Left hindlimb (tissue), 1 donor: ENCODE measurements around the gene PIGZ.

Experiments used
- DNase-seq: peaks from one replicate; pipeline ENCODE4 v3.0.0-alpha.2; 2018

PIGZ gene

GRCh38 chr3:197001106-197001971 lies 32.7 kb upstream of the PIGZ start:
- peak; percentile 30 for DNase-seq

- DNase-seq = peak; percentile 20
These were observed 31.6 kb upstream of the PIGZ start for GRCh38 chr3:197000211-197000610.

GRCh38 chr3:196998966-196999760 lies 30.5 kb upstream of the PIGZ start:
- DNase-seq = peak; percentile 23

- DNase-seq = peak; percentile 6
These were observed 28.7 kb upstream of the PIGZ start for GRCh38 chr3:196997311-196997710.

GRCh38 chr3:196996454-196997265 lies 28.0 kb upstream of the PIGZ start:
- peak; percentile 28 for DNase-seq

- peak; percentile 9 for DNase-seq
These were observed 27.2 kb upstream of the PIGZ start for GRCh38 chr3:196995646-196996355.

- DNase-seq = peak; percentile 5
These were observed 26.4 kb upstream of the PIGZ start for GRCh38 chr3:196995027-196995426.

- DNase-seq = no peak
These were observed 25.4 kb upstream of the PIGZ start for GRCh38 chr3:196994056-196994455.

GRCh38 chr3:196992461-196993065 lies 23.9 kb upstream of the PIGZ start:
- DNase-seq = peak; percentile 18

- peak; percentile 9 for DNase-seq
These were observed 23.2 kb upstream of the PIGZ start for GRCh38 chr3:196991581-196992460.

- DNase-seq = peak; percentile 8
These were observed 22.0 kb upstream of the PIGZ start for GRCh38 chr3:196990601-196991007.

GRCh38 chr3:196989721-196990262 lies 21.2 kb upstream of the PIGZ start:
- DNase-seq = peak; percentile 15

GRCh38 chr3:196988241-196989029 lies 19.8 kb upstream of the PIGZ start:
- DNase-seq = no peak

GRCh38 chr3:196987022-196987421 lies 18.4 kb upstream of the PIGZ start:
- DNase-seq = no peak

GRCh38 chr3:196985954-196986885 lies 17.6 kb upstream of the PIGZ start:
- DNase-seq = no peak

GRCh38 chr3:196985298-196985697 lies 16.7 kb upstream of the PIGZ start:
- no peak for DNase-seq

GRCh38 chr3:196983186-196983585 lies 14.6 kb upstream of the PIGZ start:
- no peak for DNase-seq

- DNase-seq = no peak
These were observed 13.0 kb upstream of the PIGZ start for GRCh38 chr3:196981657-196982056.

- DNase-seq = no peak
These were observed 10.9 kb upstream of the PIGZ start for GRCh38 chr3:196979545-196979944.
